HepG2 (cell line): Measurements from ENCODE around the gene DTNB. TPM values are rescaled to one million over a fixed set of nuclear protein-coding genes. Genes with fewer than 3 reads are reported as not detected.

Experiments used
- PRDM10 ChIP-seq: sonication (generic); formaldehyde crosslinking; IDR thresholded peaks from 2 replicates; pipeline ENCODE4 v1.4.0; 2020; ENCODE audit warnings: low read depth, missing genetic modification reagents
- RFX5 ChIP-seq: IDR thresholded peaks from 2 replicates; pipeline ENCODE4 v1.6.1; 2011; ENCODE audit warnings: low read depth, low read length, improper control_type of control experiment
- RFXAP ChIP-seq: sonication (generic); formaldehyde crosslinking; IDR thresholded peaks from 2 replicates; pipeline ENCODE4 v1.4.0; 2020; ENCODE audit warnings: missing genetic modification reagents, borderline replicate concordance
- SOX13 ChIP-seq, 3 experiments: fragments of 450-650 bp in 1 of 3; sonication (generic) in 1 of 3; formaldehyde crosslinking in 1 of 3; IDR thresholded peaks in 2 of 3; conservative IDR thresholded peaks in 1 of 3; 2 replicates each; pipeline versions ENCODE4 v1.5.0 to v1.6.1; 2016 to 2020; ENCODE audit warnings: antibody characterized with exemption in 1 of 3, mild to moderate bottlenecking in 1 of 3, missing compliant biosample characterization in 1 of 3, missing genetic modification reagents in 1 of 3, moderate library complexity in 1 of 3
- SSRP1 ChIP-seq: IDR thresholded peaks from 2 replicates; pipeline ENCODE4 v1.6.1; 2016; ENCODE audit warnings: control low read depth
- ZBTB46 ChIP-seq: sonication (generic); formaldehyde crosslinking; IDR thresholded peaks from 2 replicates; pipeline ENCODE4 v1.4.0; 2020; ENCODE audit warnings: mild to moderate bottlenecking, missing genetic modification reagents, borderline replicate concordance
- ZFYVE20 ChIP-seq: sonication (generic); formaldehyde crosslinking; IDR thresholded peaks from 2 replicates; pipeline ENCODE4 v1.8.0; 2023; ENCODE audit warnings: low read depth, mild to moderate bottlenecking, moderate library complexity, missing genetic modification reagents, borderline replicate concordance
- ZNF253 ChIP-seq: sonication (generic); formaldehyde crosslinking; IDR thresholded peaks from 2 replicates; pipeline ENCODE4 v1.8.0; 2022; ENCODE audit warnings: mild to moderate bottlenecking, missing genetic modification reagents, borderline replicate concordance
- ZNF556 ChIP-seq: sonication (generic); formaldehyde crosslinking; IDR thresholded peaks from 2 replicates; pipeline ENCODE4 v1.4.0; 2020; ENCODE audit warnings: mild to moderate bottlenecking, missing genetic modification reagents, borderline replicate concordance
- polyA plus RNA-seq, 8 experiments: library from polyadenylated mRNA; depleted of rRNA in 3 of 8; stranded (reverse) in 7 of 8; unstranded in 1 of 8; fragments of >200 nt; fragmentation: Illumina TruSeq in 4 of 8; extraction: Trizol in 4 of 8; gene quantifications; 2 replicates each; pipeline versions ENCODE4 v1.2.1 to v1.2.3, GENCODE V29; 2011 to 2016; ENCODE audit warnings: low read depth in 4 of 8, missing spikeins in 1 of 8, mixed read lengths in 1 of 8; ENCODE audit not compliant: insufficient read depth in 1 of 8
- total RNA-seq, 5 experiments: library from RNA; depleted of rRNA; stranded (reverse); fragments of >200 nt; fragmentation: Illumina TruSeq; extraction: Trizol; gene quantifications; 2 replicates each; pipeline ENCODE4 v1.2.3, GENCODE V29; 2016; ENCODE audit warnings: low read depth in 1 of 5

Gene DTNB
- total and polyA plus RNA-seq, 2 of the 13 experiments (the other 11 are each of a cell fraction or from before 2014, with no cell fraction given), result 14.4 to 23.9 TPM

- TF ChIP-seq ZFYVE20 (CRISPR knock-in tag), result no peak
- TF ChIP-seq ZNF253, result no peak
- TF ChIP-seq ZNF556 (CRISPR knock-in tag), result no peak
- TF ChIP-seq RFX5, result no peak
- TF ChIP-seq PRDM10 (CRISPR knock-in tag), result no peak
- TF ChIP-seq RFXAP (CRISPR knock-in tag), result no peak
- TF ChIP-seq SOX13 (IDR thresholded peaks at IDR 0.05), result no peak
- peak in 1 of 2 experiments; percentile 25; a peak in 1 of 4 replicates for TF ChIP-seq SOX13 (CRISPR knock-in tag; conservative IDR thresholded peaks at IDR 0.05 in 1 of 2, IDR thresholded peaks at IDR 0.05 in 1 of 2)
- no peak for TF ChIP-seq SSRP1 (CRISPR knock-in tag)
- no peak for TF ChIP-seq ZBTB46 (CRISPR knock-in tag)
- TF ChIP-seq, all 625 proteins: peak for 3
These were observed 18.8 kb upstream of the DTNB start (continued) for GRCh38 chr2:25692143-25692542.
